Activated CD8-positive, alpha-beta T cell treated with anti-CD3 and anti-CD28 coated beads for 36 hours (primary cell): ENCODE data around the gene LRP6. TPM values are rescaled to one million over a fixed set of nuclear protein-coding genes. Genes with fewer than 3 reads are reported as not detected.

Experiments
- ATAC-seq: fragments of 200-7000 bp; cut with Tn5 transposase; one replicate; pipeline ENCODE4 v1.10.0; 2021; ENCODE audit warnings: mild to moderate bottlenecking, moderate library complexity
- CTCF ChIA-PET: fragments of 350-600 bp; sonication (Branson Sonifier 250); formaldehyde crosslinking; loops from one replicate; lab custom pipeline; 2021; ENCODE audit warnings: antibody characterized with exemption; lab: Charles Lee
- POLR2A ChIA-PET: fragments of 350-600 bp; sonication (Branson Sonifier 250); formaldehyde crosslinking; loops from one replicate; lab custom pipeline; 2021; ENCODE audit warnings: antibody characterized with exemption; lab: Charles Lee
- DNase-seq: peaks from one replicate; pipeline ENCODE4 v3.0.0-alpha.2; 2020
- H3K27ac Mint-ChIP-seq: one replicate; pipeline ENCODE4 v1.8.0; 2021; ENCODE audit warnings: mild to moderate bottlenecking, mixed read lengths
- H3K27me3 Mint-ChIP-seq: one replicate; pipeline ENCODE4 v1.8.0; 2021; ENCODE audit warnings: mixed read lengths
- H3K36me3 Mint-ChIP-seq: one replicate; pipeline ENCODE4 v1.8.0; 2021; ENCODE audit warnings: low read depth, mixed read lengths
- H3K4me1 Mint-ChIP-seq: one replicate; pipeline ENCODE4 v1.8.0; 2021; ENCODE audit warnings: low read depth, mixed read lengths
- H3K4me3 Mint-ChIP-seq: one replicate; pipeline ENCODE4 v1.8.0; 2021; ENCODE audit warnings: mild to moderate bottlenecking, moderate library complexity, mixed read lengths
- H3K9me3 Mint-ChIP-seq: one replicate; pipeline ENCODE4 v1.8.0; 2021; ENCODE audit warnings: mixed read lengths
- intact Hi-C: fragments of 100-400 bp; cut with micrococcal nuclease; formaldehyde crosslinking; loops from one replicate; pipeline ENCODE4 v1.10.0; 2022
- total RNA-seq, 2 experiments: library from RNA; stranded (reverse); gene quantifications; one replicate each; pipeline ENCODE4 v1.2.3, GENCODE V29; 2021
- TF ChIP-seq, protein P1 (sequence below): fragments of 200-600 bp; IDR thresholded peaks from one replicate; pipeline ENCODE4 v1.8.0; 2022; ENCODE audit warnings: antibody characterized with exemption, mild to moderate bottlenecking

Gene LRP6
- total RNA-seq, 2 experiments from 2014 or later: 1.3 to 2.0 TPM

DNA sequence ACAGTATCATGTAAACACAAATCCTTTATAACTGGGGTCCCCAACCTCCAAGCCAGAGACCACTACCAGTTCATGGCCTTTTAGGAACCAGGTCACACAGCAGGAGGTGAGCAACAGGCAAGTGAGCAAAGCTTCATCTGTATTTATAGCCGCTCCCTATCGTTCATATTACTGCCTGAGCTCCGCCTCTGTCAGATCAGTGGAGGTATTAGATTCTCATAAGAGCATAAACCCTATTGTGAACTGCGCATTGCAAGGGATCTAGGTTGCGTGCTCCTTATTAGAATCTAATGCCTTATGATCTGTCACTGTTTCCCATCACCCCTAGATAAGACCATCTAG is 49.9 kb downstream of the LRP6 start:
- POLR2A ChIA-PET: no interaction called here
- CTCF ChIA-PET: no interaction called here
- Mint-ChIP-seq H3K27me3 (peaks cover 17% of the 10 kb centered on the region), H3K4me1 (peaks cover 7% of the 10 kb centered on the region), H3K27ac (no peak overlapping the region), H3K4me3 (no peak overlapping the region), H3K36me3 (no peaks in the 10 kb centered on the region), H3K9me3 (peaks cover 2% of the 10 kb centered on the region)
- intact Hi-C loops: no loop called here
- DNase-seq (no peak), ATAC-seq (no peak)
- TF ChIP-seq, protein P1, sequence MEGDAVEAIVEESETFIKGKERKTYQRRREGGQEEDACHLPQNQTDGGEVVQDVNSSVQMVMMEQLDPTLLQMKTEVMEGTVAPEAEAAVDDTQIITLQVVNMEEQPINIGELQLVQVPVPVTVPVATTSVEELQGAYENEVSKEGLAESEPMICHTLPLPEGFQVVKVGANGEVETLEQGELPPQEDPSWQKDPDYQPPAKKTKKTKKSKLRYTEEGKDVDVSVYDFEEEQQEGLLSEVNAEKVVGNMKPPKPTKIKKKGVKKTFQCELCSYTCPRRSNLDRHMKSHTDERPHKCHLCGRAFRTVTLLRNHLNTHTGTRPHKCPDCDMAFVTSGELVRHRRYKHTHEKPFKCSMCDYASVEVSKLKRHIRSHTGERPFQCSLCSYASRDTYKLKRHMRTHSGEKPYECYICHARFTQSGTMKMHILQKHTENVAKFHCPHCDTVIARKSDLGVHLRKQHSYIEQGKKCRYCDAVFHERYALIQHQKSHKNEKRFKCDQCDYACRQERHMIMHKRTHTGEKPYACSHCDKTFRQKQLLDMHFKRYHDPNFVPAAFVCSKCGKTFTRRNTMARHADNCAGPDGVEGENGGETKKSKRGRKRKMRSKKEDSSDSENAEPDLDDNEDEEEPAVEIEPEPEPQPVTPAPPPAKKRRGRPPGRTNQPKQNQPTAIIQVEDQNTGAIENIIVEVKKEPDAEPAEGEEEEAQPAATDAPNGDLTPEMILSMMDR: no peak

DNA sequence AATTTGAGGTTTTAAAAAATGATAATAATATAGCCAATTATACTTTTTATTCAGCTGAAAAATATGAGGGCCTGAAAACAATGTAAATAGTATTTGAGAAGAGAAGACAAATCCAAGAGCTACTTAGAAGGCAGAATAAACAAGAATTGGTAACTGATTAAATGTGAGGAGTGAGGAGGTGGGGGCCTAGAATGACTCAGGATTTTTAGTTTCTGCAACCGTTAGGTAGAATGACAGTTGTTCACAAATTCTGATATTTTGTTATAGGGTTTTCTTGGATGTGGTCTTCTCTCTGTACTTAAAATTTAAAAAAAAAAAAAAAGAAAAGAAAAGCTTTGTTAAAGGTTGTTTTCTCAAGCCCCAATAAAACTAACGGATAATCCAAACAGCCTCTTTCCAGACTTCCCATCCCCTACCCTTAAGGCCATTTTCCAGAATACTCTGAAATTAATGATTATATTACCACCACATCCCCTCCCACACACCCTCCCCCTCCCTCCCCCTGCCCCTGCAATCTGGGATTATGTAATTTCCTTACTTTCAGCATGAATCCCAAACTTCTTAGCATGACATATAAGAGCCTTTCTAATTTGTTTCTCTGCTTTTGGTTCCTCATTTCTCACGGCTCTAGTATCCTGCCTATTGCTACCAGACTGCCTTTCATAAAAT is 50.4 kb downstream of the LRP6 start:
- Mint-ChIP-seq H3K27ac (no peak overlapping the region), H3K9me3 (peaks cover 2% of the 10 kb centered on the region), H3K4me1 (peaks cover 7% of the 10 kb centered on the region), H3K27me3 (peaks cover 17% of the 10 kb centered on the region), H3K36me3 (no peaks in the 10 kb centered on the region), H3K4me3 (no peak overlapping the region)
- ChIA-PET POLR2A (interaction anchor here (0.6 kb wide), 1 partner anchor 137 kb away, joined by 3 read pairs; no protein-coding TSS in a partner anchor), CTCF (interaction anchor here (0.8 kb wide), 1 partner anchor 9 kb away, joined by 3 read pairs; no protein-coding TSS in a partner anchor)
- DNase-seq (no peak), ATAC-seq (no peak)
- TF ChIP-seq, protein P1: no peak
- intact Hi-C loops: no loop called here

DNA sequence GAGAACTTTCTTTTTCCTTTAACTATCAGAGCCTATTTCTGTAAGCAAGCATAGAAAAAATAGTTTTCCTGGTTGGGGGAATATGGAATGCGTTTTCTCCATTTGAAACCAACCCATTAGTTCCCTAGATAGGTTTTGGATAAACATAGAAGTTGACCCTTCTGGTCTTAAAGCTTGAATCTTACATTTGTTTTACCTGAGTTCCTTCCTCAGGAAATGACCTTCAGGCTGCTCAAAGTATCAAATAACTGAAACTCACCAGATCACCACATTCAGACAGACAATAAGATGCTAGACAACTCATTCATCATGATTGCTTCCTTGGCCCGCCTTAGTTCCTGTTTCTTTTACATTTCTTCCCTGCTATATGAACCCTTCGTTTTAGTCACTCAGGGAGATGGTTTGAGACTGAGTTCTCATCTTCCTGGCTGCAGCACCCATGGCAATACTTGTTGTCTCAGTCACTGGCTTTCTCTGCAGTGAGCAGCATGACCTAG is 52.2 kb downstream of the LRP6 start:
- ATAC-seq (no peak), DNase-seq (no peak)
- Mint-ChIP-seq H3K27me3 (peaks cover 14% of the 10 kb centered on the region), H3K9me3 (peaks cover 2% of the 10 kb centered on the region), H3K27ac (no peak overlapping the region), H3K4me3 (no peak overlapping the region), H3K4me1 (peaks cover 22% of the 10 kb centered on the region), H3K36me3 (no peaks in the 10 kb centered on the region)
- CTCF ChIA-PET: no interaction called here
- intact Hi-C loops: no loop called here
- TF ChIP-seq, protein P1: no peak
- POLR2A ChIA-PET: no interaction called here

DNA sequence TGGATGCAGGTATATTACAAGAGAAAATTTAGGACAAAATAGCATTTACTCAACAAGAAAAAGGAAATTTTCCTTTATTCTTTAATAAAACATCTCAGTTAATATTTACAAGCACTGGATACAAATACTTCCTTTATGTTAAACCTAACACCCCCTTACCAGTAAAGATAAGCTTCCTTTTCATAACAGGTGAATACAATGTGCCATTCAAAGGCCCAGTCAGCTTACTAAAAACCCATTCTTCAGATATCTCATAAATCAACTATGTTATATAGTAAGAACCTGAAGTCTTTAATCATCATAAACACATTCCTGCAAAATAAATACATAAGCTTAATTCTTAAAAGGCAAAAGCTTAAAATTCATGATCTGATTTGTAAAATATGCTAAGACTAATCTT is 52.6 kb downstream of the LRP6 start:
- no peak for ATAC-seq
- no peak for DNase-seq
- H3K36me3 Mint-ChIP-seq: no peaks in the 10 kb centered on the region
- CTCF ChIA-PET: no interaction called here
- H3K4me3 Mint-ChIP-seq: no peak overlapping the region
- peaks cover 12% of the 10 kb centered on the region for H3K27me3 Mint-ChIP-seq
- intact Hi-C loops: no loop called here
- POLR2A ChIA-PET: no interaction called here
- TF ChIP-seq, protein P1: no peak
- H3K4me1 Mint-ChIP-seq: peaks cover 22% of the 10 kb centered on the region
- H3K9me3 Mint-ChIP-seq: peaks cover 2% of the 10 kb centered on the region
- H3K27ac Mint-ChIP-seq: no peak overlapping the region

DNA sequence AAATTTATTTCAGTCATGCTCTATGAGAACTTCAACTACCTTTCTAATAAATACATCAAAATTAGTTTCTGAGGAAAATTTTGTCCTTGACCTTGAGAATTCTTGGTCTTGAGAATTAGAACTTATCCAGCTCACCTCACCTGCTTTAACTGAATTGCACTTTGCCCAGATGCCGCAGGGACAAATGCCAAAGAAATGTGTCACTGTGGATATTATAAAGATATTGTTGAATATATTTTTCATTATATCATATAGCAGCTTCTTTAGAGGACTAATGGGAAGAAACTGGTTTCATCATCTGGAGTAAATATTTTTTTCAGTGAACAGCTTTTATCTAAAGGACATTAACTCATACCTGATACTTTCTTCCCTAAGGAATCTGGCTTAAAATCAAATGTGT is 54.1 kb downstream of the LRP6 start:
- intact Hi-C loops: no loop called here
- Mint-ChIP-seq H3K36me3 (no peaks in the 10 kb centered on the region), H3K27ac (no peak overlapping the region), H3K27me3 (peaks cover 14% of the 10 kb centered on the region), H3K4me3 (no peak overlapping the region), H3K9me3 (peaks cover under 1% of the 10 kb centered on the region), H3K4me1 (peaks cover 20% of the 10 kb centered on the region)
- CTCF ChIA-PET: interaction anchor here (0.6 kb wide), 1 partner anchor 49 kb away, joined by 3 read pairs; no protein-coding TSS in a partner anchor
- TF ChIP-seq, protein P1: no peak
- DNase-seq (no peak), ATAC-seq (no peak)
- POLR2A ChIA-PET: no interaction called here
